ES-I3 (cell line): ENCODE measurements around the gene SLIT1.

Experiments
- H3K36me3 ChIP-seq: 2 replicates; pipeline ENCODE4 v1.6.1; 2013; ENCODE audit warnings: mild to moderate bottlenecking, low read length, control low read depth, moderate library complexity; ENCODE audit not compliant: insufficient read depth
- H3K4me1 ChIP-seq: 2 replicates; pipeline ENCODE4 v1.6.1; 2013; ENCODE audit warnings: mild to moderate bottlenecking, control low read depth, low read length; ENCODE audit not compliant: insufficient read depth
- H3K9ac ChIP-seq: 2 replicates; pipeline ENCODE4 v1.6.1; 2013; ENCODE audit warnings: low read depth, mild to moderate bottlenecking, low read length, moderate library complexity
- H3K9me3 ChIP-seq: 2 replicates; pipeline ENCODE4 v1.6.1; 2013; ENCODE audit warnings: mild to moderate bottlenecking, low read length, moderate library complexity; ENCODE audit not compliant: control insufficient read depth, insufficient read depth

Gene SLIT1

DNA sequence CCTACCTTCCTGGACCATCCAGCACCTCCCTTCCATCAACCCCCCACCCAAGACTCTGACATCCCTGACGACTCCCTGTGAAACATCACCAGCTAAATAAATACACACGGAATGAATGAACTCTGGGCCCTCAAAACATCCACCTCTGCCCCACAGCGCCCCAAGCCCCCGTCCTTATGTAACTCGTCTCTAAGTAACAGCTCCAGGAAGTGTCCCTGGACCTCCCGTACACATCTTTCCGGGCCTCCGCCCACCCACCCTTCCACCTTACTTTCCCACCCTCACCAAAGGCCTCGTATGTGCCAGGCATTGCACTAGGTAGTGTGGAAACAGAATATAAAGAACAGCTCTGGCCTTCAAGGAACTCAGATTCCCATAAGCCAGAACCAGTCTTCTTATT lies 27.7 kb upstream of the SLIT1 start:
- H3K9me3 ChIP-seq, result no peaks in the 10 kb centered on the region
- no peaks in the 10 kb centered on the region for H3K36me3 ChIP-seq
- no peak overlapping the region for H3K9ac ChIP-seq
- no peaks in the 10 kb centered on the region for H3K4me1 ChIP-seq

DNA sequence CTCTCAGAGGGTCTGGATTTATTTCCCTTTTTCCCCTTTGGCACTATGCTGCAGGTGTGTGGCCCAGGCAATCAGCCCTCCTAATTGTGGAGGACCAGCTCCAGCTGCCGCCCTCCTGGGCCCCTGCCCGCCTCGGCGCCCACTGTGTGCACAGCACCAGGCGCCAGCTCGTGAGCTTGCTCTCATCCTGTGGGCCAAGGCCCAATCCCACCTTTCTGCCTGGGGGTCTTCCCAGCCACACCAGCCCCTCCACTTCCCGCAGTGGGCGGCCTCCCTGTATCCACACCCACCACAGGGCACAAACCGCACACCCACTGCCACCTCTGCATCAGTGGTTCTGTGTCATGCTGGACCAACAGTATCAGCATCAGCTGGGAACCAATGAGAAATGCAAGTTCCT lies 25.5 kb upstream of the SLIT1 start:
- H3K4me1 ChIP-seq, result no peaks in the 10 kb centered on the region
- no peaks in the 10 kb centered on the region for H3K36me3 ChIP-seq
- H3K9ac ChIP-seq, result no peak overlapping the region
- H3K9me3 ChIP-seq, result no peaks in the 10 kb centered on the region

DNA sequence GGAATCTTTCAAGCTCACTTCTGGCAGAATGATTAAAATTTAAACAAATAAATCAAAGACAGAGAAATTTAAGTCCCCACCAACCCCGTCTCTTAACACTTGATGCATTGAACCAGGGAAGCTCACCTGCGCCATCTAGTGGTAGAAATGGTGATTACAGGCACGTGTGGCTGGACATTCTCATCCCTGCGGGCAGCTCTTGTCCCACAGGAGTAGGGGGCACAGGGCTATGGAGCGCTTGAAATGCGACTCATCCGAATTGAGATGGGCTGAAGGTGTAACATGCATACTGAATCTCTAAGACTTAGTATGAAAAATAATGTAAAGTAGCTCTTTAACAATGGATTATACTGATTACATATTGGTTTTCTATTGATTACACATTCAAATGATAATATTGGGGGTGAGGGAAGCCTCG lies 24.8 kb upstream of the SLIT1 start:
- no peaks in the 10 kb centered on the region for H3K36me3 ChIP-seq
- H3K9me3 ChIP-seq, result no peaks in the 10 kb centered on the region
- no peak overlapping the region for H3K9ac ChIP-seq
- H3K4me1 ChIP-seq, result no peaks in the 10 kb centered on the region

- H3K9ac ChIP-seq, result no peak overlapping the region
- H3K9me3 ChIP-seq, result no peaks in the 10 kb centered on the region
- no peaks in the 10 kb centered on the region for H3K36me3 ChIP-seq
- no peaks in the 10 kb centered on the region for H3K4me1 ChIP-seq
Measured at GRCh38 chr10:97207756-97208346, 22.1 kb upstream of the SLIT1 start.

GRCh38 chr10:97207131-97207530 lies 21.4 kb upstream of the SLIT1 start:
- H3K9me3 ChIP-seq, result no peaks in the 10 kb centered on the region
- no peaks in the 10 kb centered on the region for H3K36me3 ChIP-seq
- no peaks in the 10 kb centered on the region for H3K4me1 ChIP-seq
- no peak overlapping the region for H3K9ac ChIP-seq

GRCh38 chr10:97204826-97205679 lies 19.3 kb upstream of the SLIT1 start:
- Histone ChIP-seq H3K9me3 (no peaks in the 10 kb centered on the region), H3K9ac (no peak overlapping the region), H3K4me1 (no peaks in the 10 kb centered on the region), H3K36me3 (no peaks in the 10 kb centered on the region)

GRCh38 chr10:97203220-97203619 lies 17.5 kb upstream of the SLIT1 start:
- no peaks in the 10 kb centered on the region for H3K4me1 ChIP-seq
- no peak overlapping the region for H3K9ac ChIP-seq
- no peaks in the 10 kb centered on the region for H3K36me3 ChIP-seq
- H3K9me3 ChIP-seq, result no peaks in the 10 kb centered on the region

DNA sequence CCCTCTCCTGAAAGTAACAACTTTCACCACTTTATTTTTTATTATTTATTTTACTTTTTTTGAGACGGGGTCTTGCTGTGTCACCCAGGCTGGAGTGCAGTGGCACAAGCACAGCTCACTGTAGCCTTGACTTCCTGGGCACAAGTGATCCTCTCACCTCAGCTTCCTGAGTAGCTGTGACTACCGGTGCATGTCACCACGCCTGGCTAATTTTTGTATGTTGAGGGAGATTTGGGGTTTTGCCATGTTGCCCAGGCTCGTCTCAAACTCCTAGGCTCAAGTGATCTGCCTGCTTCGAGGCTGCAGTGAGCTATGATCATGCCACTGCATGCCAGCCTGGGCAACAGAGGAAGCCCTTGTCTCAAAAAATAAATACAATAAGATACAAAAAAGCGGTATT lies 14.9 kb upstream of the SLIT1 start:
- H3K9me3 ChIP-seq, result no peaks in the 10 kb centered on the region
- peaks cover under 1% of the 10 kb centered on the region; the same call in 1 of the 2 replicates for H3K4me1 ChIP-seq
- H3K9ac ChIP-seq, result no peak overlapping the region
- H3K36me3 ChIP-seq, result no peaks in the 10 kb centered on the region

DNA sequence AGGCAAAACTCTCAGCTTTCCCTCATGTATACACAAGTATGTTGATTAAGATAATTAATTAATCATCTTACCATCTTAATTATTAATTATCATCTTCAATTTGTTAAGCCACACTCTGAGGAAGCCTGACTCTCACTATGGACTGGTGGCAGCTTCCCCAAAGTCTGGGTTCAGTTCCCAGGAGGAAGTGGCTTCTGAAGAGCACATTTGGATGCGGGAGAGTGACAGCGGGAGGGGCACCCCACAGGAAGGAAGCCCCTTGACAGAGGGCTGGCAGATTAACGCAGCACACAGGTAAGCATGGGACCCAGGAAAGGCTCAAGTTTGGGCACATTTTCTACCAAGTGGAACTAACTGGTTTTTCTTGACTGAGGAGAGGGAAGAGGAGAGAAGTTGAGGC lies 13.4 kb upstream of the SLIT1 start:
- no peak overlapping the region for H3K9ac ChIP-seq
- H3K9me3 ChIP-seq, result no peaks in the 10 kb centered on the region
- peaks cover 5% of the 10 kb centered on the region; the same call in 1 of the 2 replicates for H3K4me1 ChIP-seq
- H3K36me3 ChIP-seq, result no peaks in the 10 kb centered on the region

DNA sequence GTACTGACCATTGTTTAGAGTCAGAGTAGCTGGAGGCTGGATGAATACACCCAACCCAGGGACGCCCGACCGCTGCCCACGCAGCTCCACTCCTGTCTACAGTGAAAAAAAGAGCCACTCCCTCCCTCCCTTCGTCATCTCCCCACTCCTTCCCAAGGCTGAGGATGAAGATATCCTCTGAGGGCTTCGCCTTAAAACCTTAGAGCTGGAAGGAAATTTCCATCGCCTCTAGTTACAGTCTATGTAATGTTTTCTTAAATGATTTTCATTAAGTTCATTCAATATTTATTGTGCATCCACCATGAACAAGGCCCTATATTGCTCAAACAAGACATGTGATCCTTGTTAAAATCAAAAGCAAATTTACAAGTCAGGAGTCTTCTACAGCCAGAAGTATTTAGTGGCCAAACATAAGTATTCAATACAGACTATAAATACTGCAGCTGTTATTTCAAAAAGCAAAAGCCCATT lies 11.3 kb upstream of the SLIT1 start:
- no peaks in the 10 kb centered on the region for H3K36me3 ChIP-seq
- H3K4me1 ChIP-seq, result peaks cover 5% of the 10 kb centered on the region; the same call in 1 of the 2 replicates
- peak overlapping the region; percentile 72; the same call in 1 of the 2 replicates for H3K9ac ChIP-seq
- no peaks in the 10 kb centered on the region for H3K9me3 ChIP-seq

DNA sequence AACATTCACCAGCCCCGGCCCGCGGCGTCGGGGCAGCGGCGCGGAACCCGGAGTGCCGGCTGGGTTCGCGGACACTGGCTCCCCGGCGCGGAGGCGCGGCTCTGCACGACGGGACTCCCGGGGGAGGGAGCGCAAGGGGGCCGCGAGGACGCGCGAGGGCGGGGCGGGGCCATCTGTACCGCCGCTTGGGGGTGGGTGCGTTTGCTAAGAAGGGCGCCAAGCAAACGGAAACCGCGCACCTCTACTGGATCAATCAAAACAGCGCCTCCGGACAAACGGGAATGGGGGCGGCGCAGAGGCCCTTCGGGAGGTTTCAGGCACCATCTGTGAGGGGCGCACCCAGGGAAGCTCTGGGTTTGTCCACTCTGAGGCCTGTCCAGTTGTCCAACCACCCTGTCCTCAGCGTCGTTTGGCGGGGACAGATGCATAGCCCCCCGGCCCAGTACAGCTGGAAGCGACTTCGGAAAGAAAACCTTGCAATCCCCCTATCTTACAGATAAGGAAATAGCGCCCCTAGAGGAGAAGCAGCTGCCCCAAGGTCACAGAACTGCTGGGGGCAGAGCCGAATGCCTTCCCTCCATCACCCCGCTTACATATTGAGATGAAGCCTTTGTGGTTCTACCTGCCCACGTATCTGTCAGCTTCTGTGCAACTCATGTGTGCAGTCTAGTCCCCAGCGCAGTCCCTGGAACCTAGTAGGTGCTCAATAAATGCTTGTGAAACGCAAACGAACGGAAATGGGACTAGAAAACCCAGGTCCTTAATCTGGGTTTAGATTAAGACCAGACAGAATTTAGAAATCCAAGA lies 10.7 kb upstream of the SLIT1 start:
- H3K4me1 ChIP-seq, result peaks cover 5% of the 10 kb centered on the region; the same call in 1 of the 2 replicates
- no peaks in the 10 kb centered on the region for H3K36me3 ChIP-seq
- no peaks in the 10 kb centered on the region for H3K9me3 ChIP-seq
- peak overlapping the region; percentile 72; the same call in 1 of the 2 replicates for H3K9ac ChIP-seq

- no peaks in the 10 kb centered on the region for H3K9me3 ChIP-seq
- no peaks in the 10 kb centered on the region for H3K36me3 ChIP-seq
- H3K4me1 ChIP-seq, result peaks cover 5% of the 10 kb centered on the region; the same call in 1 of the 2 replicates
- H3K9ac ChIP-seq, result peak overlapping the region; percentile 72; the same call in 1 of the 2 replicates
Measured at GRCh38 chr10:97195706-97196222, 10.0 kb upstream of the SLIT1 start.

- Histone ChIP-seq H3K36me3 (no peaks in the 10 kb centered on the region), H3K9me3 (no peaks in the 10 kb centered on the region), H3K4me1 (peaks cover 5% of the 10 kb centered on the region; the same call in 1 of the 2 replicates), H3K9ac (no peak overlapping the region)
Measured at GRCh38 chr10:97192952-97193435, 7.2 kb upstream of the SLIT1 start.

GRCh38 chr10:97190450-97190849 lies 4.7 kb upstream of the SLIT1 start:
- Histone ChIP-seq H3K4me1 (peaks cover 8% of the 10 kb centered on the region), H3K9me3 (no peaks in the 10 kb centered on the region), H3K9ac (no peak overlapping the region), H3K36me3 (no peaks in the 10 kb centered on the region)
